ENCODE measurements around the gene TFDP1.

TFDP1 gene

DNA sequence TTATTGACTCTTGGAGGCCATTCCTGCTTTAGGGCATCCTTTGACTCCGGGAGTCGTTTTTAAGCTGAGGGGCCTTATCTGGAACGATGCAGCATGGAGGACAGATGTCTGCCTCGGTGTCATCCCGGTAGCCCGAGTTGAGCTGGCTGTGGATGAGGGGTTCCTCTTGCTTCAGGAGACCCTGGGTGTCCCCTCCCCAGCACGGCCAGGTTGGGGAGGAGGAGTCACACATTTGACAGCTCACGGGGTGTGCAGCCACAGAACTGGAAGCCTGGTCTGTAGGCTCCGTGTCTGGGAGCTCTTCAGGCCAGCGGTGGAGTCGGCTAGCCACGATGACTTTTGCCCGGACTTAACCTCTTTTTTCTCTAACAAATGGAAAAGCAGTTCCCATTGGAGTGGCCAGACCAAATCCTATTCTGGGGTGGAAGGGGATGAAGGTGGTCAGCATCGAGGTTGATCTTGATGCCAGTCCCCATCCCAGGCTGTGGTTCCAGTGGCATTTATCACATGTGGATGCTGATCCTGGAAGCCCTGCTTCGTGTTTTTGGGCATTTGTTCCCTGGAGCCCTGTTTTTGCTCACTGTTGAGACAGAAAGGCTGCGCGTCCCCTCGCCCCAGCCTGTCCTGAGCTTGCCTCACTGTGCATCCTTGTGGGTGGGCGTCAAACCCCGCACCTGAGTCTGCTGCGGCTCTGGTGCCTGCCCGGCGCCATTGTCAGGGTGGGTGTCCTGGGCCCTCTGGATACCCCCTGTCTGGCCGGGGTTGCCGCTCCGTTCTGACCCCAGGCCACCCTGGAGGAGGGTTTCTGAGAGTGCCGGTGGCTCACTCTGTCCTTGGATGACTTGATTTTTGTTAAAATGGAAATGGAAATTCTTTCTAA lies 12.0 kb downstream of the TFDP1 start:
- H3K27ac Mint-ChIP-seq: no peak overlapping the region
- no peaks in the 10 kb centered on the region for H3K9me3 Mint-ChIP-seq
- peaks cover 27% of the 10 kb centered on the region for H3K4me1 Mint-ChIP-seq
- no peak for DNase-seq (ENCODE audit: low spot score in 2 of 2)
- peaks cover 56% of the 10 kb centered on the region for H3K36me3 Mint-ChIP-seq
- no peak for ATAC-seq
- H3K4me3 Mint-ChIP-seq: no peak overlapping the region

DNA sequence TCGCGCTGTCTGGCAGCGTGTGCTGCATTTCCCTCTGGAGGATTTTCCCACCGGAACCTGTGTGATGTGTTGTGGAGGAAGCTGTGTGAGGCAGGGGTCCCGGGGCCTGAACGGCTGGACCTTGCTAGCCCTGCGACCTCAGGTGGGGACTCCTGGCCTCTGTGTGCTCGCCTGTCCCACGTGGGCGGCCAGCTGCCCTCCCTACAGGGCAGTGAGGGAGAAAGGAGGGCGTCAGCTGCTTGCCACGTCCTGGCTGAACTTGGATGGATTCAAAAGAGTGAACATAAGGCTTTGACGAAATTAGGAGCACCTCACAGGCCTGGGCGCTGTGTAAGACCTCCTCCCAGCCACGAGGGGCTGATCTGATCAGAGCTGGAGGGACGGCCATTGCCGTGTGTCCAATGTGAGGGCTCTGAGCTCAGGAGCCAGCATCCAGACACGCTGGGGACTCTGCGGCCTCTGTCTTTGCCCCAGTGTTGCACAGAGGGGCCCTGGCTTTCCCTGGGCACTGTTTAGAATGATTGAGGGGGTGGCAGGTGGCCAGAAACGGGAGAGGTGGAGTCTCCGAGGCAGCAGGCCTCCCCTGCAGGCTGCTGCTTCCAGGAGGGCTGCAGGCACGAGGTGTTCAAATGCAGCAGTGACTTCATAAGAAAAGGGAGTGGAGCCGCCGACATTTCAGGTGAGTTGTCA lies 13.0 kb downstream of the TFDP1 start:
- no peaks in the 10 kb centered on the region for H3K9me3 Mint-ChIP-seq
- H3K4me1 Mint-ChIP-seq: peaks cover 36% of the 10 kb centered on the region
- ATAC-seq (no peak), DNase-seq (ENCODE audit: low spot score in 2 of 2) (no peak)
- peaks cover 57% of the 10 kb centered on the region for H3K36me3 Mint-ChIP-seq
- H3K4me3 Mint-ChIP-seq: no peak overlapping the region
- H3K27ac Mint-ChIP-seq: no peak overlapping the region

DNA sequence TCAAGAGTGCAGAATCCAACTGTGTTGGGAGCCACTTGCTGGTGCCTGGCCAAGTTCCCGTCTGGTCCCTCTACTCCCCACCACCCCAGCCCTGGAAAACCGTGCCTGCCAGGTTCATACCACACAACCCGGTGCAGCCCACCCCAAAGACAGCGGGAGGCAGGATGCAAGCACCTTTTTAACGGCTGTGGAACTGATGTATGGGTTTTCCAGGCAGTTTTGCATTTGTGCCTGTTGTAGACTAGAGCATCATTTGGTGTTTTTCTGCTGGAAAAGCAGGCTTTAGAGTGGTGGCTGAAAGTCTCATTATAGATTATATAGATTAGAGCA lies 13.5 kb downstream of the TFDP1 start:
- no peak overlapping the region for H3K27ac Mint-ChIP-seq
- ATAC-seq: no peak
- H3K9me3 Mint-ChIP-seq: no peaks in the 10 kb centered on the region
- peaks cover 41% of the 10 kb centered on the region for H3K4me1 Mint-ChIP-seq
- DNase-seq (ENCODE audit: low spot score in 2 of 2): no peak
- H3K4me3 Mint-ChIP-seq: no peak overlapping the region
- peaks cover 57% of the 10 kb centered on the region for H3K36me3 Mint-ChIP-seq

DNA sequence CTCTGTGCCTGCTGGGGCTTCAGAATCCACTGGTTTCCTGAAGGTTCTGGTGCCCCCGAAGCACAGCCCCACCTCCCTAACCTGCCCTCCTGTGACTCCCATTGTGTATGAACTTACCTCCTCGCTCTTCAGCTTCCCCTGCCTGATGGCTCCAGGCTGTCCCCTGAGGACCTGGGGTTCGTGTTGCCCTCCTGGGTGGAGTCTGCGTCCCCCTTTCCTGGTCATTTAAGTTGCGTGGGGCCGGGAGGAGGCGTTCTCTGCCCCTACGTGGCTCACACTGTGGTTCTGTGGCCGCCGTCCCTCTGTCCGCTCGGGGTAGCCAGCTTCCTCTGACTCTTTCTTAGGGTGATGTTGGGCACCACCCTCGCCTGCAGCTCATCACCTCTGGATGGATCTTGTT lies 13.9 kb downstream of the TFDP1 start:
- ATAC-seq (no peak), DNase-seq (ENCODE audit: low spot score in 2 of 2) (no peak)
- no peak overlapping the region for H3K4me3 Mint-ChIP-seq
- H3K9me3 Mint-ChIP-seq: no peaks in the 10 kb centered on the region
- peaks cover 57% of the 10 kb centered on the region for H3K36me3 Mint-ChIP-seq
- no peak overlapping the region for H3K27ac Mint-ChIP-seq
- H3K4me1 Mint-ChIP-seq: peaks cover 43% of the 10 kb centered on the region

DNA sequence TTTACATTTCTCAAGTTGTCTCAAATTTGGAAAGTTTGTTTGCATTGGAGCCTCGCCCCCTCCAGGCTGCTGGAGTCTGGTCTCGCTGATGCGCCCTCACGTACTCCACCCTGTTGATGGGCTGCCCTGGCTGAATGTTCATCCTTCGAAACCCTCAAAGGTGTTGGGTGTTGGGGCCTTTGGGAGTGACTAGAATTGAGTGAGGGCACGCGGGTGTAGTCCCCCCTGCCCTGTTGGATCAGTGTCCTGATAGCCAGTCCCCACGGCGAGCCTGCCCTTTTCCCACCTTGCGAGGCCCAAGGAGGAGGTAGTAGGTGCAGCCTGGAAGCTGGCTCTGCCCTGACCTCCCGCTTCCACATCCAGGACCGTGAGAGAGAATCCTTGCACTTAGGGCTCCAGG lies 14.8 kb downstream of the TFDP1 start:
- Mint-ChIP-seq H3K9me3 (no peaks in the 10 kb centered on the region), H3K27ac (no peak overlapping the region), H3K36me3 (peaks cover 57% of the 10 kb centered on the region), H3K4me1 (peaks cover 44% of the 10 kb centered on the region), H3K4me3 (no peak overlapping the region)
- ATAC-seq (no peak), DNase-seq (ENCODE audit: low spot score in 2 of 2) (no peak)

DNA sequence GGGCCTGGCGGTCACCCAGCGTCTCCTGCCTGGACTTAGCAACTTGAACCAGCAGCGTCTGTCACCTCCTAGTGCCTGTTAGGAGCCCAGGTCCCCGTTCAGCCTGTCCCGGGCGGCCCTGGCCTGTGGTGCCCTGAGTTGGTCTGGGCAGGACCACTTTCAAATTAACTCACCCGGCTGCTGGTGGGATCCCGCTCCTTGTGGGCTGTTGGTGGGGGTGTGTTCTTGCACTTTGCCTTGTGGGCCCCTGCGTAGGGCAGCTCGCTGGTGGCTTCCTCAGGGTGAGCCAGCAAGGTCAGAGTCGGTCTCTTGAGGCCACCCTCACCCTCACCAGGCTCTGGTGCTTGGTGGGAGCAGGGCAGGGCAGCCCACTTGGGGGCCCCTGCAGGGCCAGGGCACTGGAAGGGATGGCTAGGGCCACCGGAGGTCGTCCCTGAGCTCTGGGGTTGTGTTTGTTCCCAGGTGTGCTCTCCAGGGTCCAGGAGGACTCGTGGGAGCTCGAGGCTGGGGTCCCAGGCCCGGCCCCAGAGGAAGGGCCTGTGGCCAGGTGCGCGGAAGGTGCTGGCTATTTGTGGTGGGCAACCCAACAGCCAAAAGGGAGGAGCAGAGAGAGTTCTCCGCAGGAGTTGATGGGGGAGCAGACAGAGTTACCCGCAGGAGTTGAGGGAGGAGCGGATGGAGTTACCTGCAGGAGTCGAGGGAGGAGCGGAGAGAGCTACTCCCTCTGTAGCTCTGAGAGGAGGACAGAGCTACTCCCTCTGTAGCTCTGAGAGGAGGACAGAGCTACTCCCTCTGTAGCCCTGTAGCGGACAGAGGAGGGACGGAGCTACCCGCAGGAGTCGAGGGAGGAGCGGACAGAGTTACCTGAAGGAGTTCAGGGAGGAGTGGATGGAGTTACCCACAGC lies 16.9 kb downstream of the TFDP1 start:
- DNase-seq (ENCODE audit: low spot score in 2 of 2) (no peak), ATAC-seq (no peak)
- H3K36me3 Mint-ChIP-seq: peaks cover 42% of the 10 kb centered on the region
- no peaks in the 10 kb centered on the region for H3K9me3 Mint-ChIP-seq
- H3K4me1 Mint-ChIP-seq: peaks cover 58% of the 10 kb centered on the region
- no peak overlapping the region for H3K4me3 Mint-ChIP-seq
- H3K27ac Mint-ChIP-seq: no peak overlapping the region

DNA sequence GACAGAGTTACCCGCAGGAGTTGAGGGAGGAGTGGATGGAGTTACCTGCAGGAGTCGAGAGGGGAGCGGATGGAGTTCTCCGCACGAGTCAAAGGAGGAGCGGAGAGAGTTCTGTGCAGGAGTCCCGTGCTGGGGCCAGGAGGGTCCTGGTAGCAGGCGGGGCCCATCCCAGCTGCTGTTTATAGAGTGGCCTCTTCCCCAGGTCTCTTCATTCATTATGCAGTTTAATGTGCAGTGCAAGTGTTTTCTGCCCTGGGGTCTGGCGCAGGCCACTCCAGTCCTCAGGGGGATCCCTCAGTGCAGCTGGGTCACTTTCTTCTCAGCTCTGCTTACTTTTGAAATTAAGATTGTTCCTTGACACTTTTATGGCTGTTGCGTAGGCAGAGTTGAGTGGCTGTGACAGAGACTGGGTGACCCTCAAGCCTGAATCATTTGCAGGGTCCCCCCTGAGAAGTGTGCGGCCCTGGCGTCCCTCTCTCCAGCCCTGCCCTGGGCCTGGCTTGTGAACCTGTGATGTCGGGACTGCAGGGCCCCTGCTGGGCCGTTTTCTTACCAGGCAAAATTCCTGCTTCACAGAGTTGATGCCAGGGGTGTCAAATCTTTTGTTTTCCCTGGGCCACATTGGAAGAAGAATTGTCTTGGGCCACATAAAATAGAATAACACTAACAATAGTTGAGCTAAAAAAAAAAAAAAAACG lies 17.9 kb downstream of the TFDP1 start:
- ATAC-seq: no peak
- DNase-seq (ENCODE audit: low spot score in 2 of 2): no peak
- no peak overlapping the region for H3K27ac Mint-ChIP-seq

DNA sequence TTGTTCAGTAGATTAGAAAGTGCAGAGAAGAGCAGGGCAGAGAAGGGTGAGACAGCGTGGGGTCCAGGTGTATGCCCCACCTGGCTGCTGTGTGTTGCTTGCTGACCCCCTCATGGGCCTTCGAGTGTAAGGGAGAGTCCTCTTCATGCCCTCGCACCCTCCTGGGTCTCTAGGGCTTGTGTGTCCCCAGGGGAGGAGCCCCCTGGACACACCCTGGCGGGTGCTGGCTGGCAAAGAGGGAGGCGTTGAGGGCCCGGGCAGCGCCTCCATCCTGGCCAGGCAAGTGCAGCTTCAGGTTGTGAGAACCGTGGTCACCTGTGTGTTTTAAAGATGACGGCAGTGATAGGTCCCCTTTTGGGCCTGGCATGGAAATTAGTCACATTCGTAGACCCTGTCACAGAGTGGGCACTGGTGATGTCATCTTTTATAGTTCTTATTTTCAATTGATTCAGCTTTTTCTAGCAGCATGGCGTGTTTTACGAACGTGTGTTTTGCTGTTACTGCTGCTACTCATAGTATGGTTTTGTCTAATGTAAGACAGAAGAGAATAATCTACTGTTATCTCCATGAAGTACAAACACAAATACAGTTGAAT lies 18.7 kb downstream of the TFDP1 start:
- Mint-ChIP-seq H3K4me1 (peaks cover 65% of the 10 kb centered on the region), H3K36me3 (peaks cover 29% of the 10 kb centered on the region), H3K27ac (no peak overlapping the region), H3K4me3 (no peak overlapping the region), H3K9me3 (no peaks in the 10 kb centered on the region)
- DNase-seq (ENCODE audit: low spot score in 2 of 2) (no peak), ATAC-seq (peak; percentile 31)

More for the DNA sequence above, 17.9 kb downstream of the TFDP1 start:
- Mint-ChIP-seq H3K4me1 (peaks cover 61% of the 10 kb centered on the region), H3K9me3 (no peaks in the 10 kb centered on the region), H3K4me3 (no peak overlapping the region), H3K36me3 (peaks cover 32% of the 10 kb centered on the region)

DNA sequence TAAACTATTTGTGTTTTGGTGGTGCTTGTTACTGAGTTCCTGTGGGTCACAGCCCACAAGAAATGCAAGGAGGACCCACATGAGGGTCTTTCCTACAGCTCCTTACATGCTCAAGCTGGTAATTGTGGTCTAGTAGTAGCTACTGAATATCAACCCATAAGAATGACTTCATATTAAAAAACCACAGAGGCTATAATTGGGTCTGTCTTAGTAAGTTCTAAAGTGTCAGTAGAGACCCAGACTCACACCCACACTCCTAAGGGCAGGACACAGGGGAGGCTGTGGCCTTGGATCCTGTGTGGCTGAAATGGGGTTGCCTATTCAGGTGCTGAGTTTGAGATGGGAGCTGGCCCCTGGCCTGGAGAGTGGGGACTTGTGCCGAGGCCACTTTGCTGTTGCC lies 19.6 kb downstream of the TFDP1 start:
- no peak for DNase-seq (ENCODE audit: low spot score in 2 of 2)
- H3K36me3 Mint-ChIP-seq: peaks cover 27% of the 10 kb centered on the region
- H3K4me3 Mint-ChIP-seq: no peak overlapping the region
- no peaks in the 10 kb centered on the region for H3K9me3 Mint-ChIP-seq
- H3K27ac Mint-ChIP-seq: peak overlapping the region; percentile 72
- H3K4me1 Mint-ChIP-seq: peaks cover 75% of the 10 kb centered on the region
- peak; percentile 83 for ATAC-seq

DNA sequence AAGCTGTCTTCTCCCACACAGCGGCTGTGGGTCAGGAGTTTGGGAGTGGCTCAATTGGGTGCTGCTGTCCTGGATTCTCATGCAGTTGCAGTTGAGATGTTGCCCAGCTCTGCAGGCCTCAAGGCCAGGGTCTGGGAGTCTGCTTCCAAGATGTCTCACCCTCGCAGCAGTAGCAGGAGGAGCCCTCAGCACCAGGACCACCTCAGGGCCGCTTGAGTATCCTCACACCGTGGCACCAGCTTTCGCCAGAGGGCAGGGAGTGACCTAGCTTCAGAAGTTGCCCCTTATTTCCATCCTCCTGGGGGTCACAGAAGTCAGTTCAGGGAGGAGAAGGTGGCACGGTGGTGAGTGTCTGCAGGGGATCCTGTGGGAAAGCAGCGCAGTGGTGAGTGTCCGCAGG lies 20.9 kb downstream of the TFDP1 start:
- Mint-ChIP-seq H3K4me1 (peaks cover 67% of the 10 kb centered on the region), H3K9me3 (no peaks in the 10 kb centered on the region), H3K27ac (peak overlapping the region; percentile 72), H3K36me3 (peaks cover 22% of the 10 kb centered on the region), H3K4me3 (no peak overlapping the region)
- ATAC-seq: no peak
- DNase-seq (ENCODE audit: low spot score in 2 of 2): no peak

DNA sequence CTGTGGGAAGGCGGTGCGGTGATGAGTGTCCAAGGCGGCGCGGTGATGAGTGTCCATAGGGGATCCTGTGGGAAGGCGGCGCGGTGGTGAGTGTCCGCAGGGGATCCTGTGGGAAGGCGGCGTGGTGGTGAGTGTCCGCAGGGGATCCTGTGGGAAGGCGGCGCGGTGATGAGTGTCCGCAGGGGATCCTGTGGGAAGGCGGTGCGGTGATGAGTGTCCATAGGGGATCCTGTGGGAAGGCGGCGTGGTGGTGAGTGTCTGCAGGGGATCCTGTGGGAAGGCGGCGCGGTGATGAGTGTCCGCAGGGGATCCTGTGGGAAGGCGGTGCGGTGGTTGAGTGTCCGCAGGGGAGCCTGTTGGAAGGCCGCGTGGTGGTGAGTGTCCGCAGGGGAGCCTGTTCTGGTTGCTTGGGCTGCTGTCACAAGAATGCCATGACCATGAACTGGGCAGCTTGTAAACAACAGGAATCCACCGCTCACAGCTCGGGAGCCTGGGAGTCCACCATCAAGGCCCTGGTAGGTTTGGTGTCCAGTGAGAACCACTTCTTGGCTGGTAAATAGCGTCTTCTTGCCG lies 21.4 kb downstream of the TFDP1 start:
- DNase-seq (ENCODE audit: low spot score in 2 of 2) (no peak), ATAC-seq (no peak)
- Mint-ChIP-seq H3K4me3 (no peak overlapping the region), H3K27ac (peak overlapping the region; percentile 72), H3K36me3 (peaks cover 22% of the 10 kb centered on the region), H3K9me3 (no peaks in the 10 kb centered on the region), H3K4me1 (peaks cover 66% of the 10 kb centered on the region)

DNA sequence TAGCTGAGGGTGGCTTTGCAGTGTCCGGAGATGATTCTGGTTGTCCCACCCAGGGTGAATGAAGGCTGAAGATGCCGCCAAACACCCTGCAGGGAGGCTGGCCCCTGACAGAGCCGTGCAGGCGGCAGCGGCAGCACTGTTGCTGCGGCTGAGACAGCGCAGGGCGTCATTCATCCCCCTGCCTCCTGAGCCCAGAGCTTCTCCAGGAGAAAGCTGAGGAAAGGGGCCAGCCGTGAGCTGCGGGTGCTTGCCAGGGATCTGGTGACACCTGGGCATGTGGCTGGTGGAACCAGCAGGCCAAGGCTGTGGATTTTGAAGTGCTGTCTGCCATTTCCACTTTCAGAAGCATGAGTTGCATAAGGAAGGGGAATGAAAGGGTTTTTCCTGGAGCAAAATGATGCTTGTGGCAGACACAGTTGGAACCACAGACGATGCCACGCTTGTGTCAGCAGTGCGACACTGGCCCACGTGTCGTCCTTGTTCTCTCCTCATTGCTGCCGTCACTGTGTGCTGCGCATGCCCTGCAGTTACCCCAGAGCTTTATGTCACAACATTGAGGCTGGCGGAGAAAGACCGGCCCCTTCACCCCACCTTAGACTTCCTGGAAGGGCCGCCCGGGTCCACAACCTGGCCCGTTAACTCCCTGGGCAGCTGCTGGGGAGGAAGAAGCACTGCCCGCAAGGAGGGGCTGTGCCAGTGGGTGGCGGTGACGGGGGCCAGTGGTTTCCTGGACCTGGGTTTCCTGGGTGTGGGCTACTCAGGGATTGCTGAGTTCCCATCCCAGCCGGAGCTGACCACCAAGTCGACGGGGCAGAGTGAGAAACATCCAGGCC lies 22.7 kb downstream of the TFDP1 start:
- peaks cover 58% of the 10 kb centered on the region for H3K4me1 Mint-ChIP-seq
- peaks cover 16% of the 10 kb centered on the region for H3K36me3 Mint-ChIP-seq
- DNase-seq (ENCODE audit: low spot score in 2 of 2): no peak
- ATAC-seq: peak; percentile 48
- no peaks in the 10 kb centered on the region for H3K9me3 Mint-ChIP-seq
- H3K4me3 Mint-ChIP-seq: no peak overlapping the region
- peak overlapping the region; percentile 64 for H3K27ac Mint-ChIP-seq

DNA sequence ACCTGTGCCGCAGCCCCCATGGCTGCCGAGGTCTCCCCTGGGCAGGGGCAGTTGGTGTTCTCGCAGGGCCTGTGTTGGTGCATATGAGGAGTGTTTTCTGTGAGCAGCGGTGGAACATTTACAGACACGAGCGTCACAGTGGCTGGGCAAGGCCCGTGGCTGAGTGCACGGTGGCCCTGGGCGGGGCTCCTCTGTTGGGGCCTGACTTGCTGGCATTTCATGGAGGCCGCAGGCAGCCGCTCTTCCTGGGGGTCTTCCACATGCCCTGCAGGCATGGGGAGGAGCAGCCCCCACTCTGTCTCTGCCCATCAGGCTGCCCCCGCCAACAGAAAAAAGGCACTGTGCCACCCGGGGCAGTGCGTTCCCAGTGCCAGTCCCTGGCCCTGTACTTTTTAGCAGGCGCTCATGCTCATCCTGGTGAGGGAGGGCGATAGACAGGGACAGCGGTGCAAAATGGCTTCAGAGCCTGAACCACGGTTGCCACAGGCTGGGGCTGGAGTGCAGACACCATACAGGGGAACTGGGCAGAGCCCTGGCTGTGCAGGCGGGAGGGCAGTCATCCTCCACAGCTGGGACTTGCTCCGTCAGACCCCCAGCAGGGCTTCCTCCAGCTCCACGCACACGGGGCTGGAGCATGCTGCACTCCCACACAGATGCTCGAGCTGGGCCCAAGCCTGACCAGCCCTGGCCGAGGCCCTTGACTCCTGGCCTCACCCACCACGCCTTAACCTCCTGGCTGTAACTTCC lies 23.5 kb downstream of the TFDP1 start:
- DNase-seq (ENCODE audit: low spot score in 2 of 2): no peak
- no peaks in the 10 kb centered on the region for H3K9me3 Mint-ChIP-seq
- peaks cover 50% of the 10 kb centered on the region for H3K4me1 Mint-ChIP-seq
- H3K36me3 Mint-ChIP-seq: peaks cover 11% of the 10 kb centered on the region
- ATAC-seq: no peak
- H3K4me3 Mint-ChIP-seq: no peak overlapping the region
- H3K27ac Mint-ChIP-seq: peak overlapping the region; percentile 64
